PFSK-1 (cell line): Measurements from ENCODE around the gene PCGF2.

Experiments
- REST ChIP-seq, 2 experiments: IDR thresholded peaks; 2 replicates each; pipeline versions ENCODE4 v1.6.1 to v1.8.0; 2011 to 2012; ENCODE audit warnings: low read depth in 2 of 2, low read length in 2 of 2, control low read depth in 1 of 2, inconsistent platforms in 1 of 2, mild to moderate bottlenecking in 1 of 2, moderate library complexity in 1 of 2; ENCODE audit not compliant: insufficient read depth in 1 of 2
- SIN3A ChIP-seq: IDR thresholded peaks from 2 replicates; pipeline ENCODE4 v1.6.1; 2012; ENCODE audit warnings: mild to moderate bottlenecking, low read length, moderate library complexity, borderline replicate concordance; ENCODE audit not compliant: insufficient read depth
- TAF1 ChIP-seq: IDR thresholded peaks from 2 replicates; pipeline ENCODE4 v1.6.1; 2012; ENCODE audit warnings: low read length, control low read depth, borderline replicate concordance; ENCODE audit not compliant: insufficient read depth

GRCh38 chr17:38746849-38747462, 1.2 kb downstream of the PCGF2 start:
- TF ChIP-seq TAF1, result no peak
- no peak for TF ChIP-seq SIN3A
- TF ChIP-seq REST (IDR thresholded peaks at IDR 0.05; ENCODE audit: insufficient read depth in 1 of 2, low read depth in 2 of 2, low read length in 2 of 2), result no peak
